HUES48 (cell line): ENCODE measurements around the gene RBFOX1.

Experiments used
- H3K27ac ChIP-seq: one replicate; pipeline ENCODE4 v1.7.0; 2013; ENCODE audit warnings: low read depth, low read length, inconsistent platforms
- H3K27me3 ChIP-seq: 2 replicates; pipeline ENCODE4 v1.6.1; 2013; ENCODE audit warnings: mild to moderate bottlenecking, low read length; ENCODE audit not compliant: control insufficient read depth, insufficient read depth
- H3K36me3 ChIP-seq: 2 replicates; pipeline ENCODE4 v1.6.1; 2013; ENCODE audit warnings: low read length; ENCODE audit not compliant: control insufficient read depth, insufficient read depth
- H3K4me1 ChIP-seq: 2 replicates; pipeline ENCODE4 v1.6.1; 2013; ENCODE audit warnings: mild to moderate bottlenecking, low read length; ENCODE audit not compliant: control insufficient read depth, insufficient read depth
- H3K4me3 ChIP-seq: 2 replicates; pipeline ENCODE4 v1.5.1; 2013; ENCODE audit warnings: mild to moderate bottlenecking, low read depth, low read length
- H3K9ac ChIP-seq: 2 replicates; pipeline ENCODE4 v1.6.1; 2013; ENCODE audit warnings: mild to moderate bottlenecking, low read depth, low read length, moderate library complexity
- H3K9me3 ChIP-seq: 2 replicates; pipeline ENCODE4 v1.6.1; 2013; ENCODE audit warnings: low read length; ENCODE audit not compliant: control insufficient read depth, insufficient read depth

Gene RBFOX1

DNA sequence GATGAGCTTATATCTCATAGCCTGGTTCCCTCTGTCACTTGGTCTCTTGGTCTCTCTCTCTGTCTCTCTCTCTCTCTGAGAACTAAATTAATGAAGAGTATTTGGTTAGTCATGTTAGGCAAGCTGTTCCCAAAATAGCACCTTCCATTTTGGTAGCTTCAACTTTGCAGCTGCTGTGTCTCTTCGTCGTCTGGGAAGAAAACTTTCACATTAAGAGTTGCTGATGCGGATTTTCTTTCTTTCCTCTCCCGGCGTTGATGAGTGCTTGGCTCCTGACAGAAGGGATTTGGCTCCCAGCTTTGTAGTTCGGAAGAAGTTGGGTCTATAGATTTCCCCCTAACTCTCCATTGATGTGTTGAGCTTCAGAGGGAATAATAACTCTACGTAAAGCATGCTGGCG lies at the start of gene RBFOX1:
RBFOX1 (plus strand) TSS at position 235 of the 400 bp plus-strand sequence.
- H3K9me3 ChIP-seq = no peaks in the 10 kb centered on the region
- no peak within 1 kb of the TSS for H3K4me3 ChIP-seq
- no peaks in the 10 kb centered on the region for H3K36me3 ChIP-seq
- H3K9ac ChIP-seq = no peak within 1 kb of the TSS
- no peaks in the 10 kb centered on the region for H3K4me1 ChIP-seq
- H3K27ac ChIP-seq = no peak within 1 kb of the TSS
- no peaks in the 10 kb centered on the region for H3K27me3 ChIP-seq

GRCh38 chr16:7284780-7285179 lies 47.9 kb upstream of the RBFOX1 start:
- Histone ChIP-seq H3K27ac (no peak overlapping the region), H3K4me3 (no peak overlapping the region), H3K9me3 (peaks cover 6% of the 10 kb centered on the region), H3K4me1 (no peaks in the 10 kb centered on the region), H3K27me3 (no peaks in the 10 kb centered on the region), H3K9ac (no peak overlapping the region), H3K36me3 (no peaks in the 10 kb centered on the region)

- Histone ChIP-seq H3K9ac (no peak overlapping the region), H3K4me3 (no peak overlapping the region), H3K9me3 (peaks cover 6% of the 10 kb centered on the region), H3K36me3 (no peaks in the 10 kb centered on the region), H3K27me3 (no peaks in the 10 kb centered on the region), H3K4me1 (no peaks in the 10 kb centered on the region), H3K27ac (no peak overlapping the region)
Observed at GRCh38 chr16:7285520-7285919, 47.1 kb upstream of the RBFOX1 start.

- peaks cover 6% of the 10 kb centered on the region for H3K9me3 ChIP-seq
- no peaks in the 10 kb centered on the region for H3K4me1 ChIP-seq
- H3K9ac ChIP-seq = no peak overlapping the region
- H3K27ac ChIP-seq = no peak overlapping the region
- H3K36me3 ChIP-seq = no peaks in the 10 kb centered on the region
- H3K4me3 ChIP-seq = no peak overlapping the region
- H3K27me3 ChIP-seq = no peaks in the 10 kb centered on the region
Observed at GRCh38 chr16:7289299-7289698, 43.3 kb upstream of the RBFOX1 start.

DNA sequence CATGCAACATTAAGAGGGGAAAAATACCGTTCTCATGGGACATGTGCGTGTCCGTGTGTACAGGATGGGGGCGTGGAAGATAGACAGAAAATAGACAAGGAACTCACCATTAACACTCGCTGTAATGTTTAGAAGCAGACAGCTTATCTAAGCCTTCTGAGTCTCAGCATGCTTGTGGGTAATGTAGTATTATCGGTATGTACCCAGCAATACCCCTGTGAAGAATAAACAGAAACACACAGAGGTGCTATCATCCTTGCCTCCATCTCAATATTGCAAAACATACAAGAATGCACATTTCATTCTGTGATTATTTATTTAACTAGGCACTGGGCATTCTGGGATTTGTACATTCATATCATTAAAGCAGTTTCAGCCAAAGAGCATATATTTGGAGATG lies 42.0 kb upstream of the RBFOX1 start:
- Histone ChIP-seq H3K4me3 (no peak overlapping the region), H3K36me3 (no peaks in the 10 kb centered on the region), H3K27ac (no peak overlapping the region), H3K9me3 (peaks cover 2% of the 10 kb centered on the region), H3K4me1 (no peaks in the 10 kb centered on the region), H3K27me3 (no peaks in the 10 kb centered on the region), H3K9ac (no peak overlapping the region)

GRCh38 chr16:7294020-7294419 lies 38.6 kb upstream of the RBFOX1 start:
- Histone ChIP-seq H3K4me1 (no peaks in the 10 kb centered on the region), H3K9me3 (no peaks in the 10 kb centered on the region), H3K4me3 (no peak overlapping the region), H3K9ac (no peak overlapping the region), H3K36me3 (no peaks in the 10 kb centered on the region), H3K27ac (no peak overlapping the region), H3K27me3 (no peaks in the 10 kb centered on the region)

GRCh38 chr16:7303052-7303610 lies 29.5 kb upstream of the RBFOX1 start:
- H3K4me3 ChIP-seq = peak overlapping the region; percentile 85
- H3K9me3 ChIP-seq = no peaks in the 10 kb centered on the region
- H3K4me1 ChIP-seq = peaks cover 13% of the 10 kb centered on the region
- H3K36me3 ChIP-seq = no peaks in the 10 kb centered on the region
- no peak overlapping the region for H3K27ac ChIP-seq
- peaks cover 56% of the 10 kb centered on the region for H3K27me3 ChIP-seq
- no peak overlapping the region for H3K9ac ChIP-seq

GRCh38 chr16:7303660-7304200 lies 28.9 kb upstream of the RBFOX1 start:
- no peak overlapping the region for H3K9ac ChIP-seq
- peaks cover 13% of the 10 kb centered on the region for H3K4me1 ChIP-seq
- H3K27me3 ChIP-seq = peaks cover 56% of the 10 kb centered on the region
- H3K9me3 ChIP-seq = no peaks in the 10 kb centered on the region
- peak overlapping the region; percentile 85 for H3K4me3 ChIP-seq
- H3K27ac ChIP-seq = no peak overlapping the region
- H3K36me3 ChIP-seq = no peaks in the 10 kb centered on the region

DNA sequence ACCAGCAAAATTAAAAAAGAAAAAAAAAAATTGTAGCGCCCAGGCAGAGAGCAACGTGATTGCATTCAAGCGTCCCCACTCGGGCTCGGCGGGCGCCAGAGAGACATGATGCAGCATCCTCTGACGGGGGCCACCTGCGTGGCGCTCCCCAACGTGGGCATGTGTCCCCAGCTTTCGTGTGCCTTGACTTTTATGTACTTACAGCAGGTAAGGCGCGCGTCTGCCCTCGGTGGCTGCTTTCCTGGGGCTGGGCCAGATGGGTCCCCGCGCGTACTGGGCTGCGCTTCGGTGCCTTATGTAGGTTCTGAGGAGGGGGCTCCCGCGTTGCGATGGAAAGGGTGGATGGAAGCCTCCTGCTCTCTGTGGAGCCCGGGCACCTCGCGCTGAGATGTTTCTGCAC lies 28.4 kb upstream of the RBFOX1 start:
- Histone ChIP-seq H3K4me3 (peak overlapping the region; percentile 85), H3K4me1 (peaks cover 13% of the 10 kb centered on the region), H3K9ac (no peak overlapping the region), H3K27me3 (peaks cover 56% of the 10 kb centered on the region), H3K27ac (no peak overlapping the region), H3K9me3 (no peaks in the 10 kb centered on the region), H3K36me3 (no peaks in the 10 kb centered on the region)

- Histone ChIP-seq H3K27ac (no peak overlapping the region), H3K9ac (no peak overlapping the region), H3K36me3 (no peaks in the 10 kb centered on the region), H3K9me3 (no peaks in the 10 kb centered on the region), H3K27me3 (peaks cover 56% of the 10 kb centered on the region), H3K4me3 (peak overlapping the region; percentile 85), H3K4me1 (peaks cover 13% of the 10 kb centered on the region)
Observed at GRCh38 chr16:7304958-7305357, 27.7 kb upstream of the RBFOX1 start.

GRCh38 chr16:7313170-7313569 lies 19.5 kb upstream of the RBFOX1 start:
- H3K4me1 ChIP-seq = no peaks in the 10 kb centered on the region

More at GRCh38 chr16:7313170-7313569, 19.5 kb upstream of the RBFOX1 start:
- no peaks in the 10 kb centered on the region for H3K27me3 ChIP-seq
- no peaks in the 10 kb centered on the region for H3K36me3 ChIP-seq
- no peak overlapping the region for H3K9ac ChIP-seq
- H3K27ac ChIP-seq = no peak overlapping the region
- no peak overlapping the region for H3K4me3 ChIP-seq
- no peaks in the 10 kb centered on the region for H3K9me3 ChIP-seq
